Endothelial cell of umbilical vein (primary cell): ENCODE measurements around the gene KIF17. TPM values are rescaled to one million over a fixed set of nuclear protein-coding genes. Genes with fewer than 3 reads are reported as not detected.

ENCODE experiments used
- BruUV-seq: library from RNA; stranded (reverse); fragments of 400-500 nt; replicated peaks from 2 replicates; lab custom pipeline; 2021; lab: Mats Ljungman, UMichigan
- CTCF ChIA-PET: fragments of 300-600, 350-600 bp; sonication (Branson Sonifier 250); formaldehyde crosslinking; loops from one replicate; lab custom pipeline; 2021; ENCODE audit warnings: antibody characterized with exemption, inconsistent platforms; lab: Charles Lee
- POLR2A ChIA-PET: fragments of 300-600, 350-600 bp; sonication (Branson Sonifier 250); formaldehyde crosslinking; loops from one replicate; lab custom pipeline; 2021; ENCODE audit warnings: antibody characterized with exemption, inconsistent platforms; lab: Charles Lee
- DNase-seq: peaks from one replicate; pipeline ENCODE4 v3.0.0-alpha.2; 2011; ENCODE audit warnings: low read depth, low spot score
- FAIRE-seq: peaks from 2 replicates; lab custom pipeline; 2011; peaks lifted over from hg19 to GRCh38; lab: Jason Lieb, UNC
- H2AFZ ChIP-seq: 2 replicates; pipeline ENCODE4 v1.6.0; 2012; ENCODE audit warnings: low read depth, low read length, control low read depth, inconsistent platforms
- H3K27ac ChIP-seq: 2 replicates; pipeline ENCODE4 v1.5.1; 2011; ENCODE audit warnings: low read depth, mild to moderate bottlenecking, control low read depth, low read length, moderate library complexity; ENCODE audit not compliant: insufficient read depth
- H3K27me3 ChIP-seq, 2 experiments: 2 replicates each; pipeline versions ENCODE4 v1.6.0 to v1.6.1; 2011; ENCODE audit warnings: low read length in 2 of 2, mixed read lengths in 1 of 2; ENCODE audit not compliant: control insufficient read depth in 2 of 2, insufficient read depth in 2 of 2
- H3K36me3 ChIP-seq, 2 experiments: 2 replicates in 1 of 2; 3 replicates in 1 of 2; pipeline ENCODE4 v1.5.1; 2011; ENCODE audit warnings: low read length in 2 of 2, mild to moderate bottlenecking in 1 of 2, moderate library complexity in 1 of 2; ENCODE audit not compliant: control insufficient read depth in 2 of 2, insufficient read depth in 2 of 2; ENCODE audit errors: extremely low read depth in 1 of 2
- H3K4me1 ChIP-seq: 3 replicates; pipeline ENCODE4 v1.5.1; 2011; ENCODE audit warnings: mild to moderate bottlenecking, low read length; ENCODE audit not compliant: control insufficient read depth, insufficient read depth; ENCODE audit errors: extremely low read depth
- H3K4me2 ChIP-seq: 2 replicates; pipeline ENCODE4 v1.6.1; 2011; ENCODE audit warnings: low read length, control low read depth, mixed read lengths; ENCODE audit not compliant: insufficient read depth
- H3K4me3 ChIP-seq, 3 experiments: fragments of 200-600 bp in 1 of 3; sonication (generic), shearing (Covaris generic) in 1 of 3; replicated peaks in 1 of 3; 2 replicates each; pipeline ENCODE4 v1.5.1; 2011 to 2016; ENCODE audit warnings: control low read depth in 3 of 3, low read length in 3 of 3, mild to moderate bottlenecking in 2 of 3, inconsistent platforms in 1 of 3, low read depth in 1 of 3, moderate library complexity in 1 of 3; ENCODE audit not compliant: insufficient read depth in 1 of 3
- H3K79me2 ChIP-seq: 2 replicates; pipeline ENCODE4 v1.6.0; 2012; ENCODE audit warnings: low read length, inconsistent platforms; ENCODE audit not compliant: control insufficient read depth, insufficient read depth
- H3K9ac ChIP-seq: replicated peaks from 2 replicates; pipeline ENCODE3; 2011; ENCODE audit warnings: low read length, control low read depth; ENCODE audit not compliant: insufficient read depth; ENCODE audit errors: extremely low read depth
- H3K9me1 ChIP-seq: replicated peaks from 3 replicates; pipeline ENCODE4 v1.6.0; 2011; ENCODE audit warnings: mild to moderate bottlenecking, low read length; ENCODE audit not compliant: control insufficient read depth, insufficient read depth; ENCODE audit errors: extremely low read depth
- H3K9me3 ChIP-seq: replicated peaks from 2 replicates; pipeline ENCODE4 v1.5.1; 2012; ENCODE audit warnings: low read length, inconsistent platforms; ENCODE audit not compliant: control insufficient read depth, insufficient read depth
- H4K20me1 ChIP-seq: replicated peaks from 2 replicates; pipeline ENCODE3; 2011; ENCODE audit warnings: mild to moderate bottlenecking, low read length; ENCODE audit not compliant: control insufficient read depth, insufficient read depth; ENCODE audit errors: extremely low read depth
- CTCF ChIP-seq, 2 donors: IDR thresholded peaks; 1 replicate in 1 of 2; 2 replicates in 1 of 2; pipeline ENCODE4 v1.5.1; 2011; ENCODE audit warnings: low read length in 2 of 2, mild to moderate bottlenecking in 2 of 2, moderate library complexity in 2 of 2, control low read depth in 1 of 2, inconsistent platforms in 1 of 2, low read depth in 1 of 2; ENCODE audit not compliant: insufficient read depth in 1 of 2; ENCODE audit errors: extremely low read depth in 1 of 2
- EZH2 ChIP-seq: IDR thresholded peaks from 2 replicates; pipeline ENCODE4 v1.6.1; 2012; ENCODE audit warnings: borderline replicate concordance, low read depth, mild to moderate bottlenecking, moderate library complexity, low read length, inconsistent platforms; ENCODE audit not compliant: severe bottlenecking
- FOS ChIP-seq: IDR thresholded peaks from 2 replicates; pipeline ENCODE4 v1.6.1; 2011; ENCODE audit warnings: mild to moderate bottlenecking, low read length, moderate library complexity, borderline replicate concordance; ENCODE audit not compliant: insufficient read depth
- GATA2 ChIP-seq: IDR thresholded peaks from 2 replicates; pipeline ENCODE4 v1.7.0; 2011; ENCODE audit warnings: low read depth, mild to moderate bottlenecking, moderate library complexity, mixed read lengths, low read length; ENCODE audit not compliant: insufficient read length, insufficient read depth
- JUN ChIP-seq: IDR thresholded peaks from 2 replicates; pipeline ENCODE4 v1.6.1; 2011; ENCODE audit warnings: borderline replicate concordance, low read depth; ENCODE audit not compliant: insufficient read length, insufficient read depth
- MYC ChIP-seq: IDR thresholded peaks from one replicate; pipeline ENCODE4 v1.6.1; 2011; ENCODE audit warnings: mild to moderate bottlenecking, low read depth, low read length
- POLR2AphosphoS5 ChIP-seq: IDR thresholded peaks from 2 replicates; pipeline ENCODE4 v1.6.1; 2012; ENCODE audit warnings: low read depth, mild to moderate bottlenecking, control low read depth, low read length, moderate library complexity; ENCODE audit not compliant: insufficient read depth
- dilution Hi-C: fragments of 300-500 bp; cut with MboI; formaldehyde crosslinking; loops from one replicate; pipeline ENCODE4 v1.15.0; 2019; ENCODE audit warnings: low sequenced_read_pairs; ENCODE audit not compliant: extremely low pct_ligation_motif_present
- intact Hi-C: fragments of 100-400 bp; cut with micrococcal nuclease; formaldehyde crosslinking; loops from one replicate; pipeline ENCODE4 v1.10.0; 2022
- polyA plus RNA-seq, 4 experiments: library from polyadenylated mRNA; depleted of rRNA in 3 of 4; stranded (reverse) in 3 of 4; unstranded in 1 of 4; fragments of >200 nt; gene quantifications; 2 replicates each; pipeline versions ENCODE4 v1.2.1 to v1.2.3, GENCODE V29; 2011 to 2012; ENCODE audit warnings: missing spikeins in 1 of 4
- total RNA-seq: library from RNA; stranded (reverse); gene quantifications from 2 replicates; pipeline ENCODE4 v1.2.3, GENCODE V29; 2021
- TF ChIP-seq, protein P1 (sequence below): IDR thresholded peaks from 2 replicates; pipeline ENCODE4 v1.6.1; 2011; ENCODE audit not compliant: insufficient read depth, insufficient read length

The KIF17 gene
- total and polyA plus RNA-seq, 2 donors (not counting 3 experiments of a cell fraction or from before 2014, with no cell fraction given), result 1.1 to 1.5 TPM

DNA sequence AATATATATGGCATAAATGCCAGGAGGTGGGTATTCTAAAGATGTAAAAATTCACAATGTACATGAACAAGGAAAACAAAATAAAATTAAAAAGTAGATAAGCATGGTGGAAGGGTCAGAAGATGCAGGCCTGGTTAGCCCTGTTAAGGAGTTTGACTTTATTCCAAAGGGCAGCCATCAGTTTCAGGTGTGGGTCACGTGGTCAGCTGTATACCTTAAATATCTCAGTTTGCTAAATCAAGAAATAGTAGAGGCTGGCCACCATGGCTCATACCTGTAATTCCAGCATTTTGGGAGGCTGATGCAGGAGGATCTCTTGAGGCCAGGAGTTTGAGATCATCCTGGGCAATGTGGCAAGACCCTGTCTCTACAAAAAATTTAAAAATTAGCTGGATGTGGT is 93.1 kb downstream of the KIF17 start:
- dilution Hi-C loops (no loop called here), intact Hi-C loops (no loop called here)
- ChIA-PET CTCF (interaction anchor here (1.1 to 1.3 kb wide), 2 partner anchors 9 to 50 kb away, joined by 3 to 4 read pairs; no protein-coding TSS in a partner anchor), POLR2A (no interaction called here)
- Histone ChIP-seq H3K79me2 (no peaks in the 10 kb centered on the region), H3K9me3 (no peaks in the 10 kb centered on the region), H3K4me3 (no peak overlapping the region), H2AFZ (no peak overlapping the region), H3K27me3 (peaks cover 2 to 3% of the 10 kb centered on the region in 2 experiments), H3K9ac (no peak overlapping the region), H3K4me1 (no peaks in the 10 kb centered on the region), H4K20me1 (no peaks in the 10 kb centered on the region), H3K9me1 (no peaks in the 10 kb centered on the region), H3K27ac (no peak overlapping the region), H3K4me2 (no peak overlapping the region), H3K36me3 (no peaks in the 10 kb centered on the region)
- TF ChIP-seq CTCF (IDR thresholded peaks at IDR 0.05; ENCODE audit: extremely low read depth in 1 of 2, insufficient read depth in 1 of 2, low read depth in 1 of 2, low read length in 2 of 2) (no peak), MYC (no peak), JUN (no peak), POLR2AphosphoS5 (no peak), FOS (no peak), EZH2 (no peak), GATA2 (no peak)
- TF ChIP-seq, protein P1, sequence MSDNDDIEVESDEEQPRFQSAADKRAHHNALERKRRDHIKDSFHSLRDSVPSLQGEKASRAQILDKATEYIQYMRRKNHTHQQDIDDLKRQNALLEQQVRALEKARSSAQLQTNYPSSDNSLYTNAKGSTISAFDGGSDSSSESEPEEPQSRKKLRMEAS, result no peak
- no peak for DNase-seq
- no TSS peak for BruUV-seq
- no peak for FAIRE-seq
